ENCODE measurements around the gene SLF2.
"Not testable (repeated sequence)": the region's sequence is repeated elsewhere in the genome, so short reads cannot be mapped to it uniquely, and the experiment has no call there.

The SLF2 gene

DNA sequence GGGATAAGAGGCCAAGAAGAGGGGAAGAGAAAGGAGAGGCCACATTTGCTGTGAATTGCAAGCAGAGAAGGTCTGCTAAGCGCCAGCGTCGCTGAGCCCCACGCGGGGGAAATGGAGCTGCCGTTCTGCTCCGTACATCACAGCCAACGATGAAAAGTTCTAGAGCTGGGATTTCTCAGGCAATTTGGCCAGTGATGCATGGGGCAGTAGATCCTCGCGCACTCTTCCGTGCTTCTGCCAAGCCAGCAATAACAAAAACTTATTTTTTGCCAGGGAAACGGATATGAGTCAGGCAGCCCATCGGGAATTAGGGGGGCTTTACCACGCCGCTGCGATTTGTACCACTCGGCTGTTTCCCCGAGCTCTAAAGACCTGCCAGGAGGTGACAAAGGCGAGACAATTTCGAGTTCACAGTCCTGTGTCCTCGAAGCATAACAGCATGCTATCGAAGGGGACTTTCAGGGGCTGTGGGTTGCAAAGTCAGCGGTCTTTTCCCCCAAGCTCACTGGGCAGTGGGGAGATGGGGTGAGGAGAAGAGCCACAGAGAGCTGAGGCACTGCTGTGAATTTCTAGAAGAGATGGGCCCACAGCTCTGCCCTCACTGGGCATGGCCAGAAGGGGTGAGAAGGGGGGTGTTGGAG is 30.0 kb upstream of the SLF2 start:
- Histone ChIP-seq H3K27ac (replicated peaks) (no peak overlapping the region), H3K4me3 (replicated peaks; ENCODE audit: insufficient read depth, low read length) (no peak overlapping the region)

DNA sequence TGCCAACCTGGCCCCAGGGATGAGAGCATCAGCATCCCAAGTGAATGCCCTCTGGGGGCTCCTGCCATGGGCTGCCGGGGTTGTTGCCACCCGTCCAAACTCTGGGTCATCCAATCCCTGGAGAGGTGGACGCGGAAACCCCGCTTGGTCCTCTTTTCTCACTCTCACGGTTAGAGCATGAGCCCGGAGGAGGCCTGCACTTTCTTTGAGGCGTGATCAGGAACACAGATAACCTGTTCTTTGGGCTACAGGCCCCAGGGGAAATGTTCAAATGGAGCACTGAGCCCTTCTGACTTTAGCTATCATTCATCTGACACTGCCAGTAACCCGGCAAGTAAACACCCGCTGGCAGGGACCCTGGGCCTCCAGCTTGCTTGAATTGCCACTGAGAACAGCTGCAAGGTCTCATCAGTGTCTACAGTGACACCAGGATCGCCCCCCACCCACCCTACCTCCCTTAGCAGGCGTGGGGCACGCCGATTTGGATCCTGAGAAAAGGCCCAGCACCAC is 29.4 kb upstream of the SLF2 start:
- TF ChIP-seq, protein P1, sequence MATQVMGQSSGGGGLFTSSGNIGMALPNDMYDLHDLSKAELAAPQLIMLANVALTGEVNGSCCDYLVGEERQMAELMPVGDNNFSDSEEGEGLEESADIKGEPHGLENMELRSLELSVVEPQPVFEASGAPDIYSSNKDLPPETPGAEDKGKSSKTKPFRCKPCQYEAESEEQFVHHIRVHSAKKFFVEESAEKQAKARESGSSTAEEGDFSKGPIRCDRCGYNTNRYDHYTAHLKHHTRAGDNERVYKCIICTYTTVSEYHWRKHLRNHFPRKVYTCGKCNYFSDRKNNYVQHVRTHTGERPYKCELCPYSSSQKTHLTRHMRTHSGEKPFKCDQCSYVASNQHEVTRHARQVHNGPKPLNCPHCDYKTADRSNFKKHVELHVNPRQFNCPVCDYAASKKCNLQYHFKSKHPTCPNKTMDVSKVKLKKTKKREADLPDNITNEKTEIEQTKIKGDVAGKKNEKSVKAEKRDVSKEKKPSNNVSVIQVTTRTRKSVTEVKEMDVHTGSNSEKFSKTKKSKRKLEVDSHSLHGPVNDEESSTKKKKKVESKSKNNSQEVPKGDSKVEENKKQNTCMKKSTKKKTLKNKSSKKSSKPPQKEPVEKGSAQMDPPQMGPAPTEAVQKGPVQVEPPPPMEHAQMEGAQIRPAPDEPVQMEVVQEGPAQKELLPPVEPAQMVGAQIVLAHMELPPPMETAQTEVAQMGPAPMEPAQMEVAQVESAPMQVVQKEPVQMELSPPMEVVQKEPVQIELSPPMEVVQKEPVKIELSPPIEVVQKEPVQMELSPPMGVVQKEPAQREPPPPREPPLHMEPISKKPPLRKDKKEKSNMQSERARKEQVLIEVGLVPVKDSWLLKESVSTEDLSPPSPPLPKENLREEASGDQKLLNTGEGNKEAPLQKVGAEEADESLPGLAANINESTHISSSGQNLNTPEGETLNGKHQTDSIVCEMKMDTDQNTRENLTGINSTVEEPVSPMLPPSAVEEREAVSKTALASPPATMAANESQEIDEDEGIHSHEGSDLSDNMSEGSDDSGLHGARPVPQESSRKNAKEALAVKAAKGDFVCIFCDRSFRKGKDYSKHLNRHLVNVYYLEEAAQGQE (IDR thresholded peaks at IDR 0.05; ENCODE audit: insufficient replicate concordance, low read depth): no peak
- TF ChIP-seq POLR2AphosphoS5 (IDR thresholded peaks at IDR 0.05; ENCODE audit: low read depth): no peak
- no peak for TF ChIP-seq SPI1 (IDR thresholded peaks at IDR 0.05; ENCODE audit: borderline replicate concordance, low read depth)
- peaks cover 1% of the 10 kb centered on the region for H3K27me3 ChIP-seq (ENCODE audit: insufficient read depth, poor library complexity, severe bottlenecking)
- no peak for DNase-seq (ENCODE audit: low read depth in 1 of 2, low spot score in 1 of 2)
- H3K4me3 ChIP-seq (replicated peaks; ENCODE audit: insufficient read depth, low read length): no peak overlapping the region
- no peak overlapping the region for H3K27ac ChIP-seq (replicated peaks)

More for the DNA sequence above, 30.0 kb upstream of the SLF2 start:
- DNase-seq (ENCODE audit: low read depth in 1 of 2, low spot score in 1 of 2): no peak
- H3K27me3 ChIP-seq (ENCODE audit: insufficient read depth, poor library complexity, severe bottlenecking): peaks cover under 1% of the 10 kb centered on the region
- no peak for TF ChIP-seq GABPA (IDR thresholded peaks at IDR 0.05; ENCODE audit: low read depth)

DNA sequence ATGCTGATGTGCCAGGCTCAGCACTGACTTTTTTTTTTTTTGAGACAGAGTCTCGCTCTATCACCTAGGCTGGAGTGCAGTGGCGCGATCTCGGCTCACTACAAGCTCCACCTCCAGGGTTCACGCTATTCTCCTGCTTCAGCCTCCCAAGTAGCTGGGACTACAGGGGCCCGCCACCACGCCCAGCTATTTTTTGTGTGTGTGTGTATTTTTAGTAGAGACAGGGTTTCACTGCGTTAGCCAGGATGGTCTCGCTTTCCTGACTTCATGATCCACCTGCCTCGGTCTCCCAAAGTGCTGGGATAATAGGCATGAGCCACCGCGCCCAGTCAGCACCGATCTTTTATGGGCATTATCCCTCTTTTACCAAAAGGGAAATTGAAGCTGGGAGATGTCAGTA is 27.2 kb upstream of the SLF2 start:
- H3K4me3 ChIP-seq (replicated peaks; ENCODE audit: insufficient read depth, low read length); H3K27me3 ChIP-seq (ENCODE audit: insufficient read depth, poor library complexity, severe bottlenecking); H3K27ac ChIP-seq (replicated peaks); DNase-seq (ENCODE audit: low read depth in 1 of 2, low spot score in 1 of 2): not testable (repeated sequence)

DNA sequence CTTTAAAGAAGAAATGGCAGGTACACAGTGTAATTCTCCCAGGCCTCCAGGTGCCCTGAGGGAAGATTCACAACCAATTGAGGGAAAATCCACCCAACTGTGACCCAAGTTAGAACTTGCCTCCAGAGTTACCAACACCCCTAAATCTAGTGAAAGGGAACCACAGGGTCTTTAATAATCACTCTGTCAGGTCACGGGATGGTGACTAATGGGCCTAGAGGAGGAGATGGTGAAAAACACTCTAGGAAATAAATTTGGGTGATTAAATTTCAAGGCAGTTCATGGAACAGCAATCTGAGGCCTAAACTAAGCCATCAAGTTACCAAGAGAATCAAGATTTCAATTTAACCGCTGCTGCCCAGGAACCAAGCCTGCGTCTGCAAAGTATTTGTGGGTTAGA is 26.7 kb upstream of the SLF2 start:
- H3K27me3 ChIP-seq (ENCODE audit: insufficient read depth, poor library complexity, severe bottlenecking): peaks cover 6% of the 10 kb centered on the region
- TF ChIP-seq GABPA (IDR thresholded peaks at IDR 0.05; ENCODE audit: low read depth): no peak
- TF ChIP-seq, protein P2, sequence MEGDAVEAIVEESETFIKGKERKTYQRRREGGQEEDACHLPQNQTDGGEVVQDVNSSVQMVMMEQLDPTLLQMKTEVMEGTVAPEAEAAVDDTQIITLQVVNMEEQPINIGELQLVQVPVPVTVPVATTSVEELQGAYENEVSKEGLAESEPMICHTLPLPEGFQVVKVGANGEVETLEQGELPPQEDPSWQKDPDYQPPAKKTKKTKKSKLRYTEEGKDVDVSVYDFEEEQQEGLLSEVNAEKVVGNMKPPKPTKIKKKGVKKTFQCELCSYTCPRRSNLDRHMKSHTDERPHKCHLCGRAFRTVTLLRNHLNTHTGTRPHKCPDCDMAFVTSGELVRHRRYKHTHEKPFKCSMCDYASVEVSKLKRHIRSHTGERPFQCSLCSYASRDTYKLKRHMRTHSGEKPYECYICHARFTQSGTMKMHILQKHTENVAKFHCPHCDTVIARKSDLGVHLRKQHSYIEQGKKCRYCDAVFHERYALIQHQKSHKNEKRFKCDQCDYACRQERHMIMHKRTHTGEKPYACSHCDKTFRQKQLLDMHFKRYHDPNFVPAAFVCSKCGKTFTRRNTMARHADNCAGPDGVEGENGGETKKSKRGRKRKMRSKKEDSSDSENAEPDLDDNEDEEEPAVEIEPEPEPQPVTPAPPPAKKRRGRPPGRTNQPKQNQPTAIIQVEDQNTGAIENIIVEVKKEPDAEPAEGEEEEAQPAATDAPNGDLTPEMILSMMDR (IDR thresholded peaks at IDR 0.05; ENCODE audit: insufficient read depth, low read length): no peak
- TF ChIP-seq POLR2AphosphoS5 (IDR thresholded peaks at IDR 0.05; ENCODE audit: low read depth): no peak
- TF ChIP-seq, protein P1 (IDR thresholded peaks at IDR 0.05; ENCODE audit: insufficient replicate concordance, low read depth): no peak
- no peak for TF ChIP-seq SPI1 (IDR thresholded peaks at IDR 0.05; ENCODE audit: borderline replicate concordance, low read depth)
- DNase-seq (ENCODE audit: low read depth in 1 of 2, low spot score in 1 of 2): no peak
- no peak overlapping the region for H3K27ac ChIP-seq (replicated peaks)
- H3K4me3 ChIP-seq (replicated peaks; ENCODE audit: insufficient read depth, low read length): no peak overlapping the region

DNA sequence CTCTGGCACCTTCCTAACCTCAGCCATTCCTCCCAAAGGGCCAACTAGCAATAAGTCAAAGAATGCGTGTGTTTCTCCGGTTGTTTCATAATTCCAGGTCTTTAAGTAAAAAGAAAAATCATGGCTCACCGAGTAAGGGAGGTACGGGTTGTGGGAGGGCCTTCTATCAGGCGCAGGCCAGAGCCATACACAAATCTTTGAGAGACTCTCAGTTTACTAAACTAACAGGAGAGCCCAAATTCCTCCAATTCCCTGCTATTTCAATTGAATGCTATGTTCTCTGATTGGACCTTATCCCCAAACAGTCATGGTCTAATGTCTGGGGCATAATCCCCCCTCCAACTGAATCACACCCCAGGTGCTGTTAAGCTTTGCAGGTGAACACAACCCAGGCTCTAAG is 26.2 kb upstream of the SLF2 start:
- no peak overlapping the region for H3K4me3 ChIP-seq (replicated peaks; ENCODE audit: insufficient read depth, low read length)
- H3K27ac ChIP-seq (replicated peaks): no peak overlapping the region
- TF ChIP-seq, protein P2 (IDR thresholded peaks at IDR 0.05; ENCODE audit: insufficient read depth, low read length): no peak
- no peak for TF ChIP-seq SPI1 (IDR thresholded peaks at IDR 0.05; ENCODE audit: borderline replicate concordance, low read depth)
- TF ChIP-seq, protein P1 (IDR thresholded peaks at IDR 0.05; ENCODE audit: insufficient replicate concordance, low read depth): no peak
- no peak for TF ChIP-seq POLR2AphosphoS5 (IDR thresholded peaks at IDR 0.05; ENCODE audit: low read depth)
- no peak for TF ChIP-seq GABPA (IDR thresholded peaks at IDR 0.05; ENCODE audit: low read depth)
- DNase-seq (ENCODE audit: low read depth in 1 of 2, low spot score in 1 of 2): no peak
- peaks cover 6% of the 10 kb centered on the region for H3K27me3 ChIP-seq (ENCODE audit: insufficient read depth, poor library complexity, severe bottlenecking)
